Measurements from ENCODE around the gene TGFBRAP1. TPM values are rescaled to one million over a fixed set of nuclear protein-coding genes. Genes with fewer than 3 reads are reported as not detected.

Gene TGFBRAP1
- total RNA-seq, 6 experiments from 2014 or later, result 5.7 to 11.2 (median 7.1) TPM

DNA sequence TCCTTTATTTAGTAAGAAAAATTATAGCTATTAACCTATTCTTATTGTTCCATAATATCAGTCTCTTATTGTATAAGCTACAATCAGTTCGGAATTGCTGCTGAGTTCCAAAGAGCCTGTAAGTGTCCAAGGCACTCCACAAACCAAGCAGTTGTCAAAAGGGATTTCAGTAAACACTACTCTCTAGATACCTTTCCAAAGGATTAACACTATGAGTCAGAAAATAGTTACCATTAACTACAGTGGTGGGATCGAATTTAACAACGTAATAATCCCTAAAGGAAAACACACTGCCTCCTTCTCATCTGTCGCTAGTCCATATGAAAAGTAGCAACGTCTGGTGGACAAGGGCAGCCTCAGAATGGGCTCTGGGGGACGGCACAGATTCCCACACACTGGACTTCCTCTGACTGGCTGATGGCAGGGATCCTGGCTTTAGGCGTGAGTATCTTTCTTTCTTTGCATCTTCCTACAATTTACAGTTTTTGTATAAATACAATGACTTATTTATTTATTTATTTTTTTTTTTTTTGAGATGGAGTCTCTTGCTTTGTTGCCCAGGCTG lies 8.8 kb downstream of the TGFBRAP1 start:
- Histone ChIP-seq H3K27ac (no peak overlapping the region), H3K9me3 (no peaks in the 10 kb centered on the region), H3K27me3 (no peaks in the 10 kb centered on the region), H3K4me3 (no peak overlapping the region), H3K36me3 (no peaks in the 10 kb centered on the region), H3K4me1 (no peaks in the 10 kb centered on the region)
- 78% methylated on average over 6 of the region's 7 CpGs for WGBS (ENCODE audit: insufficient coverage, low coverage, low lambda C conversion rate, missing lambda C conversion rate)
- DNase-seq, result no peak
- TF ChIP-seq POLR2A (IDR thresholded peaks at IDR 0.05), result no peak
- TF ChIP-seq, protein P1, sequence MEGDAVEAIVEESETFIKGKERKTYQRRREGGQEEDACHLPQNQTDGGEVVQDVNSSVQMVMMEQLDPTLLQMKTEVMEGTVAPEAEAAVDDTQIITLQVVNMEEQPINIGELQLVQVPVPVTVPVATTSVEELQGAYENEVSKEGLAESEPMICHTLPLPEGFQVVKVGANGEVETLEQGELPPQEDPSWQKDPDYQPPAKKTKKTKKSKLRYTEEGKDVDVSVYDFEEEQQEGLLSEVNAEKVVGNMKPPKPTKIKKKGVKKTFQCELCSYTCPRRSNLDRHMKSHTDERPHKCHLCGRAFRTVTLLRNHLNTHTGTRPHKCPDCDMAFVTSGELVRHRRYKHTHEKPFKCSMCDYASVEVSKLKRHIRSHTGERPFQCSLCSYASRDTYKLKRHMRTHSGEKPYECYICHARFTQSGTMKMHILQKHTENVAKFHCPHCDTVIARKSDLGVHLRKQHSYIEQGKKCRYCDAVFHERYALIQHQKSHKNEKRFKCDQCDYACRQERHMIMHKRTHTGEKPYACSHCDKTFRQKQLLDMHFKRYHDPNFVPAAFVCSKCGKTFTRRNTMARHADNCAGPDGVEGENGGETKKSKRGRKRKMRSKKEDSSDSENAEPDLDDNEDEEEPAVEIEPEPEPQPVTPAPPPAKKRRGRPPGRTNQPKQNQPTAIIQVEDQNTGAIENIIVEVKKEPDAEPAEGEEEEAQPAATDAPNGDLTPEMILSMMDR (IDR thresholded peaks at IDR 0.05), result no peak
- ATAC-seq, result no peak
- intact Hi-C loops (cut with DNase I), result no loop called here

DNA sequence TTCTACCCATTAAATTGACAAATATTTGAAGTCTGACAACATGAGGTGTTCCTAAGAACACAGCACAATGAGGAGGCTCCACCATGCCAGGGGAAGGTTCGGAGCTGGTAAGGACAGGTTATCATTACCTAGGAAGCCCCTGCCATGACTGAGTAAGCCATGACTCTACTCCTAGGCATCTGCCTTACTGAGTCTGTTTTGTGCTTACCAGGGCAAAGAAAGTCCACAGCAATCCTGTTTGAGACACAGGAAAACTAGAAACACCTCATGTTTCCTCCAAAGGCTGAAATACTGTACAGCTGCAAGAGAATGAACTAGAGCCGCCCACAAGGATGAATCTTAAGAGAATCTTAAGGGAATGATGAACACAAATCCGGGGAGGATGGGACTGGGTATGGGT lies 11.6 kb downstream of the TGFBRAP1 start:
- ATAC-seq, result no peak
- 83% methylated on average over 1 of the region's 3 CpGs for WGBS (ENCODE audit: insufficient coverage, low coverage, low lambda C conversion rate, missing lambda C conversion rate)
- H3K27ac ChIP-seq, result no peak overlapping the region
- H3K4me1 ChIP-seq, result no peaks in the 10 kb centered on the region
- DNase-seq, result no peak
- H3K4me3 ChIP-seq, result no peak overlapping the region
- no peak for TF ChIP-seq POLR2A (IDR thresholded peaks at IDR 0.05)
- TF ChIP-seq, protein P1 (IDR thresholded peaks at IDR 0.05), result no peak
- intact Hi-C loops (cut with DNase I), result no loop called here
- no peaks in the 10 kb centered on the region for H3K36me3 ChIP-seq
- no peaks in the 10 kb centered on the region for H3K9me3 ChIP-seq
- no peaks in the 10 kb centered on the region for H3K27me3 ChIP-seq

DNA sequence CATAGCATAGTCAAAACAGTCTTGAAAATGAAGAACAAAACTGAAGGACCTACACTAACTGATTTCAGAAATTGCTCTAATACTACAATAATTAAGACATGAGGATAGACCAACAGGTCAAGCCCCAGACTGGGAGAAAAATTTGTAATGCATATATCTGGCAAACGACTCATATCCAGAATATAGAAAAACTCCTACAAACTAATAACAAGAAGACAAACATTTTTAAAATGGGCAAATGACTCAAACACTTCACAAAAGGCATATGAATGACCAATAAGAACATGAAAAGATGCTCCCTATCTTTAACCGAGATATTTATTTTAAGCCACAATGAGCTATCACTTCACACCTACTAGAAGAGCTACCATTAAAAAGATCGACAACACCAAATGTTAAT lies 14.2 kb downstream of the TGFBRAP1 start:
- Histone ChIP-seq H3K27me3 (no peaks in the 10 kb centered on the region), H3K9me3 (no peaks in the 10 kb centered on the region), H3K4me1 (no peaks in the 10 kb centered on the region), H3K36me3 (no peaks in the 10 kb centered on the region), H3K4me3 (no peak overlapping the region), H3K27ac (no peak overlapping the region)
- DNase-seq, result no peak
- WGBS (ENCODE audit: insufficient coverage, low coverage, low lambda C conversion rate, missing lambda C conversion rate), result 75% methylated on average over 3 of the region's 3 CpGs
- intact Hi-C loops (cut with DNase I), result no loop called here
- ATAC-seq, result no peak
- no peak for TF ChIP-seq POLR2A (IDR thresholded peaks at IDR 0.05)

DNA sequence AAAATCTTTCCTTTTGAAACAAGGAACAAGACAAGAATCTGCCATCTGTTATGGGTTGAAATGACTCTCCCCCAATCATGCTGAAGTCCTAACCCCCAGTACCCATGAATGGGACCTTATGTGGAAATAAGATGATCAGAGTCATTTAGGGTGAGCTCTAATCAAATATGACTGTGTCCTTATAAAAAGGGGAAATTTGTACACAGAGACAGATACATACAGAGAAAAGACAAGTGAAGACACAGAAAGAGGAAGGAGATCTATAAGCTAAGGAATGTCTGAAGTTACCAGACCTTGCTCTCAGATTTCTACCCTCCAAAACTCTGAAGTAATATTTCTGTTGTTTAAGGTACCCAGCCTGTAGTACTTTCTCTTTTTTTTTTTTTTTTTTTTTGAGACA lies 15.7 kb downstream of the TGFBRAP1 start:
- TF ChIP-seq, protein P1 (IDR thresholded peaks at IDR 0.05), result no peak
- no peak for TF ChIP-seq POLR2A (IDR thresholded peaks at IDR 0.05)
- DNase-seq (no peak), ATAC-seq (no peak)
- intact Hi-C loops (cut with DNase I), result no loop called here
- Histone ChIP-seq H3K27me3 (no peaks in the 10 kb centered on the region), H3K27ac (no peak overlapping the region), H3K36me3 (no peaks in the 10 kb centered on the region), H3K4me3 (no peak overlapping the region), H3K4me1 (no peaks in the 10 kb centered on the region), H3K9me3 (no peaks in the 10 kb centered on the region)

DNA sequence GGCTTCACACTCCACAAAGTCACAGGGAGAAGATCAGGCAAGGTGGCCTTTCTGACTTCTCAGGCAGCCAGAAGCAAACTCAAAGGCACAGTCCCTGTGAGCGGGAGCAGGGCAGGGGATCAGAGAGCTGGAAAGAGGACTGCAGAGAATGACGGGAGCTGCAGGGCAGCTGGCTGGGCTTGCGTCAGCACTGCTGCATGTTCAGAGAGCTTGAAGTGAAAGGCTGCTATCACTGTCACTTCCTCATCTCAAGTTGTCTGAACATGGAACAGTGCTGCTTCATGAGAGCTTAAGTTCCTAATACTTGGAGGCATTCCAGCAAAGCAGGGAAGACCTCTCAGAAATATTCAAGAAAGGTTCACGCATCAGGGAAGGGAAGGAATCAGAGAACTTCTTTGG lies 20.4 kb downstream of the TGFBRAP1 start:
- DNase-seq (peak in 1 of 3 donors; percentile 40), ATAC-seq (peak; percentile 70 to 83 (median 82))
- intact Hi-C loops (cut with DNase I), result no loop called here
- peaks cover 0 to 12% (median 9%) of the 10 kb centered on the region in 4 donors for H3K36me3 ChIP-seq
- no peak overlapping the region for H3K27ac ChIP-seq
- TF ChIP-seq POLR2A (IDR thresholded peaks at IDR 0.05), result no peak
- H3K9me3 ChIP-seq, result no peaks in the 10 kb centered on the region
- H3K4me3 ChIP-seq, result no peak overlapping the region
- H3K4me1 ChIP-seq, result no peaks in the 10 kb centered on the region
- no peaks in the 10 kb centered on the region for H3K27me3 ChIP-seq
- WGBS (ENCODE audit: insufficient coverage, low coverage, low lambda C conversion rate, missing lambda C conversion rate), result 75% methylated on average over 2 of the region's 4 CpGs
